Sigmoid colon (tissue), 7 donors: ENCODE results near the gene GTF3C6. TPM values are rescaled to one million over a fixed set of nuclear protein-coding genes. Genes with fewer than 3 reads are reported as not detected.

ENCODE experiments used
- DNase-seq: peaks from one replicate; pipeline ENCODE4 v3.0.0-alpha.2; 2019
- H3K27ac ChIP-seq, 4 donors: fragments of 200-600 bp; sonication (generic); one replicate each; pipeline ENCODE4 v1.5.1; 2016 to 2019; ENCODE audit warnings: mild to moderate bottlenecking in 1 of 4
- H3K27me3 ChIP-seq, 3 donors: fragments of 200-600 bp; sonication (generic); one replicate each; pipeline ENCODE4 v1.5.1; 2019; ENCODE audit warnings: mild to moderate bottlenecking in 1 of 3
- H3K36me3 ChIP-seq, 4 donors: fragments of 200-600 bp; sonication (generic); one replicate each; pipeline ENCODE4 v1.5.1; 2016 to 2019
- H3K4me1 ChIP-seq, 4 donors: fragments of 200-600 bp; sonication (generic); one replicate each; pipeline ENCODE4 v1.5.1; 2017 to 2019
- H3K4me3 ChIP-seq, 4 donors: fragments of 200-600 bp; sonication (generic); one replicate each; pipeline ENCODE4 v1.5.1; 2017 to 2019; ENCODE audit warnings: mild to moderate bottlenecking in 2 of 4, moderate library complexity in 1 of 4
- H3K9me3 ChIP-seq, 4 donors: fragments of 200-600 bp in 3 of 4; sonication (generic) in 3 of 4; one replicate each; pipeline versions ENCODE4 v1.5.1 to v1.6.1; 2013 to 2019
- EP300 ChIP-seq, 4 donors: sonication (generic); formaldehyde crosslinking; IDR thresholded peaks; one replicate each; pipeline ENCODE4 v1.6.1; 2017; ENCODE audit warnings: antibody characterized with exemption in 4 of 4
- POLR2A ChIP-seq, 2 donors: fragments of 450-650 bp; IDR thresholded peaks; one replicate each; pipeline ENCODE4 v1.6.1; 2016; ENCODE audit warnings: antibody characterized with exemption in 2 of 2, mild to moderate bottlenecking in 2 of 2, moderate library complexity in 2 of 2
- POLR2AphosphoS5 ChIP-seq, 4 donors: sonication (generic); formaldehyde crosslinking; IDR thresholded peaks; one replicate each; pipeline ENCODE4 v1.6.1; 2017; ENCODE audit warnings: antibody characterized with exemption in 4 of 4
- WGBS, 2 donors: extraction: QIAGEN DNeasy Blood & Tissue Kit; methylation state at CpG; one replicate each; pipeline ENCODE4 v1.1.7; 2013; 5-methylcytosine and 5-hydroxymethylcytosine counted together
- intact Hi-C: fragments of 100-400 bp; cut with DNase I; formaldehyde crosslinking; loops from one replicate; pipeline ENCODE4 v1.15.1; 2023
- polyA plus RNA-seq, 3 donors: library from polyadenylated mRNA; stranded (reverse); fragments of 200-250 nt; gene quantifications; one replicate each; pipeline ENCODE4 v1.2.3, GENCODE V29; 2013
- total RNA-seq, 4 donors: library from RNA; depleted of rRNA; stranded (reverse); fragments of >200 nt; gene quantifications; one replicate each; pipeline ENCODE4 v1.1.0, GENCODE V29; 2016
- TF ChIP-seq, protein P1 (sequence below), 4 experiments: fragments of 450-650 bp in 3 of 4; fragments of 200-600 bp in 1 of 4; IDR thresholded peaks; one replicate each; pipeline ENCODE4 v1.5.1; 2016 to 2019; ENCODE audit warnings: antibody characterized with exemption in 4 of 4, mild to moderate bottlenecking in 3 of 4, moderate library complexity in 2 of 4
- donor health status: healthy with polysubstance abuse.
- donor health status: Bipolar disorder and iron deficiency.
- donor health status: healthy.

GTF3C6 gene
- total and polyA plus RNA-seq, 7 donors = 41.0 to 100 (median 59.9) TPM

GRCh38 chr6:110935171-110935570, 23.3 kb upstream of the GTF3C6 start:
- Histone ChIP-seq H3K9me3 (no peaks in the 10 kb centered on the region), H3K4me3 (no peak overlapping the region), H3K27ac (no peak overlapping the region), H3K4me1 (no peaks in the 10 kb centered on the region), H3K27me3 (no peaks in the 10 kb centered on the region), H3K36me3 (no peaks in the 10 kb centered on the region)
- no peak for DNase-seq
- intact Hi-C loops = no loop called here
- 92 to 95% methylated on average over 6 of the region's 6 CpGs for WGBS, 2 donors
- no peak for TF ChIP-seq POLR2AphosphoS5 (IDR thresholded peaks at IDR 0.05)
- TF ChIP-seq, protein P1, sequence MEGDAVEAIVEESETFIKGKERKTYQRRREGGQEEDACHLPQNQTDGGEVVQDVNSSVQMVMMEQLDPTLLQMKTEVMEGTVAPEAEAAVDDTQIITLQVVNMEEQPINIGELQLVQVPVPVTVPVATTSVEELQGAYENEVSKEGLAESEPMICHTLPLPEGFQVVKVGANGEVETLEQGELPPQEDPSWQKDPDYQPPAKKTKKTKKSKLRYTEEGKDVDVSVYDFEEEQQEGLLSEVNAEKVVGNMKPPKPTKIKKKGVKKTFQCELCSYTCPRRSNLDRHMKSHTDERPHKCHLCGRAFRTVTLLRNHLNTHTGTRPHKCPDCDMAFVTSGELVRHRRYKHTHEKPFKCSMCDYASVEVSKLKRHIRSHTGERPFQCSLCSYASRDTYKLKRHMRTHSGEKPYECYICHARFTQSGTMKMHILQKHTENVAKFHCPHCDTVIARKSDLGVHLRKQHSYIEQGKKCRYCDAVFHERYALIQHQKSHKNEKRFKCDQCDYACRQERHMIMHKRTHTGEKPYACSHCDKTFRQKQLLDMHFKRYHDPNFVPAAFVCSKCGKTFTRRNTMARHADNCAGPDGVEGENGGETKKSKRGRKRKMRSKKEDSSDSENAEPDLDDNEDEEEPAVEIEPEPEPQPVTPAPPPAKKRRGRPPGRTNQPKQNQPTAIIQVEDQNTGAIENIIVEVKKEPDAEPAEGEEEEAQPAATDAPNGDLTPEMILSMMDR (IDR thresholded peaks at IDR 0.05) = no peak

DNA sequence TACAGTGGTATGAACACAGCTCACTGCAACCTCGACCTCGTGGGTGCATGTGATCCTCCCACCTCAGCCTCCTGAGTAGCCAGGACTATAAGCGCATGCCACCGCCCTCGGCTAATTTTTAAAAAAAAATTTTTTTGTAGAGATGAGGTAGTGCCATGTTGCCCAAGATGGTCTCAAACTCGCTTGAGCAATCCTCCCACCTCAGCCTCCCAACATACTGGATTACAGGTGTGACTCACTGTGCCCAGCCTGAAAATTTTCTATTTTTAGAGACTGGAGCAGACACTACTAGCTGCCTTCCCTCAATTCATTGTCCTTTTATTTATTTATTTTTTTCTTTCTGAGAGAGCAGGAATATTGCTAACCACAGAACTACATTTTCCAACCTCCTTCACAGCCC, 20.3 kb upstream of the GTF3C6 start:
- H3K27ac ChIP-seq = no peak overlapping the region
- DNase-seq = no peak
- no peak overlapping the region for H3K4me3 ChIP-seq
- WGBS, 2 donors = 96 to 98% methylated on average over 6 of the region's 6 CpGs
- no peaks in the 10 kb centered on the region for H3K27me3 ChIP-seq
- intact Hi-C loops = no loop called here
- H3K4me1 ChIP-seq = no peaks in the 10 kb centered on the region
- no peaks in the 10 kb centered on the region for H3K36me3 ChIP-seq
- TF ChIP-seq, protein P1 (IDR thresholded peaks at IDR 0.05) = no peak
- TF ChIP-seq EP300 (IDR thresholded peaks at IDR 0.05) (no peak), POLR2AphosphoS5 (IDR thresholded peaks at IDR 0.05) (no peak), POLR2A (IDR thresholded peaks at IDR 0.05) (no peak)
- H3K9me3 ChIP-seq = no peaks in the 10 kb centered on the region

DNA sequence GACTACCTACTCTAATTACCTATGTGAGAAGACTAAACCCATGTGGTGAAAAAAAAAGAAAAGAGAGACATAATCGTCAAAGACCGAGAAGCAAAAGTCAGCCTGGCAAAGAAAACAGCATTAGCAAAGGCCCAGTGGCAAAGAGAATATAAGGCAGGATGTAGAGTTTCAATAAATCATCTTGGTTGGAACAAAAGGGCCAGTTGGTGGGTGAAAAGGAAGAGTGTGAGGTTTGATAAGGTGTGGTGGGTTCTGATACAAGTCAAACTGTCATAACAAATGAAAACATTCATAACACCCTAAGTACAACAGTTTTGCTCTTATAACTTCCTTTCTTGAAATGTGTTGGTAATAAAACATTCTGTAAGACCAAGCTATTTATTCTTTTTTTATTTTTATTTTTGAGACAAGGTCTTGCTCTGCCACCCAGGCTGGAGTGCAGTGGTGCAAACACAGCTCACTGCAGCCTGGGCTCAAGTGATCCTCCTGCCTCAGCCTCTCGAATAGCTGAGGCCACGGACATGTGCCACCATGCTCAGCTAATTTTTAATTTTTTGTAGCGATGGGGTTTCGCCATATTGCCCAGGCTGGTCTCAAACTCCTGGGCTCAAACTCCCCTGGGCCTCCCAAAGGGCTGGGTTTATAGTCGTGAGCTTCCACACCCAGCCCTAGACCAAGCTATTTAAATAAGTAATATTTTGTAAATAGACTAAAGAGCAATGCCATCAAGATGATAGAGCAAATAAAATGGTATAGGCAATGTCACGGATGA, 18.9 kb upstream of the GTF3C6 start:
- H3K27ac ChIP-seq = no peak overlapping the region
- H3K4me3 ChIP-seq = no peak overlapping the region
- no peaks in the 10 kb centered on the region for H3K4me1 ChIP-seq
- WGBS, 2 donors = 76 to 79% methylated on average over 8 of the region's 8 CpGs
- no peak for DNase-seq
- intact Hi-C loops = no loop called here
- no peaks in the 10 kb centered on the region for H3K36me3 ChIP-seq
- no peaks in the 10 kb centered on the region for H3K9me3 ChIP-seq
- TF ChIP-seq POLR2AphosphoS5 (IDR thresholded peaks at IDR 0.05) (no peak), EP300 (IDR thresholded peaks at IDR 0.05) (no peak), POLR2A (IDR thresholded peaks at IDR 0.05) (no peak)
- TF ChIP-seq, protein P1 (IDR thresholded peaks at IDR 0.05) = no peak
- no peaks in the 10 kb centered on the region for H3K27me3 ChIP-seq

- 76 to 94% methylated on average over 1 of the region's 1 CpG for WGBS, 2 donors
- DNase-seq = no peak
- no peak overlapping the region for H3K27ac ChIP-seq
- H3K9me3 ChIP-seq = no peaks in the 10 kb centered on the region
- intact Hi-C loops = no loop called here
- H3K27me3 ChIP-seq = no peaks in the 10 kb centered on the region
- peaks cover 0 to 4% (median 2%) of the 10 kb centered on the region in 4 donors for H3K4me1 ChIP-seq
- H3K36me3 ChIP-seq = no peaks in the 10 kb centered on the region
- TF ChIP-seq, protein P1 (IDR thresholded peaks at IDR 0.05) = no peak
- no peak overlapping the region for H3K4me3 ChIP-seq
Measured at GRCh38 chr6:110944681-110945151, 13.8 kb upstream of the GTF3C6 start.

GRCh38 chr6:110946498-110946897, 12.0 kb upstream of the GTF3C6 start:
- Histone ChIP-seq H3K9me3 (no peaks in the 10 kb centered on the region), H3K36me3 (no peaks in the 10 kb centered on the region), H3K4me3 (no peak overlapping the region), H3K27ac (no peak overlapping the region), H3K27me3 (no peaks in the 10 kb centered on the region), H3K4me1 (peaks cover 0 to 4% (median 2%) of the 10 kb centered on the region in 4 donors)
- 86 to 88% methylated on average over 2 of the region's 2 CpGs for WGBS, 2 donors
- intact Hi-C loops = no loop called here
- TF ChIP-seq POLR2A (IDR thresholded peaks at IDR 0.05) (no peak), POLR2AphosphoS5 (IDR thresholded peaks at IDR 0.05) (no peak), EP300 (IDR thresholded peaks at IDR 0.05) (no peak)
- TF ChIP-seq, protein P1 (IDR thresholded peaks at IDR 0.05) = no peak
- DNase-seq = no peak
